K562 (cell line): ENCODE measurements around the gene NBPF20.

Experiments
- NFYB ChIP-seq: IDR thresholded peaks from 2 replicates; pipeline ENCODE4 v1.6.1; 2011; ENCODE audit warnings: mild to moderate bottlenecking, moderate library complexity; ENCODE audit not compliant: insufficient read length; ENCODE audit errors: extremely low read depth
- RBM15 ChIP-seq: fragments of 200-400 bp; formaldehyde crosslinking; IDR thresholded peaks from 2 replicates; pipeline ENCODE4 v1.6.1; 2018; ENCODE audit warnings: mild to moderate bottlenecking, low read length, moderate library complexity; ENCODE audit not compliant: insufficient read depth
- XRCC5 ChIP-seq: fragments of 200-400 bp; formaldehyde crosslinking; IDR thresholded peaks from 2 replicates; pipeline ENCODE4 v1.6.1; 2017; ENCODE audit warnings: low read depth, mild to moderate bottlenecking, low read length
- TF ChIP-seq, protein P1 (sequence below), 3 experiments: IDR thresholded peaks in 2 of 3; conservative IDR thresholded peaks in 1 of 3; 2 replicates each; pipeline ENCODE4 v1.5.1; 2011 to 2012; ENCODE audit warnings: low read length in 3 of 3, mild to moderate bottlenecking in 3 of 3, control low read depth in 2 of 3, improper control_type of control experiment in 1 of 3, inconsistent platforms in 1 of 3, low read depth in 1 of 3, mixed read lengths in 1 of 3, moderate library complexity in 1 of 3; ENCODE audit not compliant: insufficient read depth in 2 of 3
- TF ChIP-seq, protein P2 (sequence below): fragments of 250-450 bp; sonication (Bioruptor Pico); IDR thresholded peaks from 2 replicates; pipeline ENCODE4 v1.8.0; 2021; ENCODE audit warnings: moderate library complexity, mild to moderate bottlenecking, inconsistent platforms
- TF ChIP-seq, protein P3 (sequence below): fragments of 250-450 bp; sonication (Bioruptor Pico); IDR thresholded peaks from 2 replicates; pipeline ENCODE4 v1.5.0; 2021; ENCODE audit warnings: mild to moderate bottlenecking, moderate library complexity
- TF ChIP-seq, protein P4 (sequence below), 2 experiments: fragments of 450-650 bp in 1 of 2; sonication (generic) in 1 of 2; formaldehyde crosslinking in 1 of 2; IDR thresholded peaks in 1 of 2; conservative IDR thresholded peaks in 1 of 2; 2 replicates each; pipeline versions ENCODE4 v1.6.1 to v1.8.1; 2016 to 2023; ENCODE audit warnings: mild to moderate bottlenecking in 2 of 2, moderate library complexity in 2 of 2, inconsistent platforms in 1 of 2, missing genetic modification reagents in 1 of 2

DNA sequence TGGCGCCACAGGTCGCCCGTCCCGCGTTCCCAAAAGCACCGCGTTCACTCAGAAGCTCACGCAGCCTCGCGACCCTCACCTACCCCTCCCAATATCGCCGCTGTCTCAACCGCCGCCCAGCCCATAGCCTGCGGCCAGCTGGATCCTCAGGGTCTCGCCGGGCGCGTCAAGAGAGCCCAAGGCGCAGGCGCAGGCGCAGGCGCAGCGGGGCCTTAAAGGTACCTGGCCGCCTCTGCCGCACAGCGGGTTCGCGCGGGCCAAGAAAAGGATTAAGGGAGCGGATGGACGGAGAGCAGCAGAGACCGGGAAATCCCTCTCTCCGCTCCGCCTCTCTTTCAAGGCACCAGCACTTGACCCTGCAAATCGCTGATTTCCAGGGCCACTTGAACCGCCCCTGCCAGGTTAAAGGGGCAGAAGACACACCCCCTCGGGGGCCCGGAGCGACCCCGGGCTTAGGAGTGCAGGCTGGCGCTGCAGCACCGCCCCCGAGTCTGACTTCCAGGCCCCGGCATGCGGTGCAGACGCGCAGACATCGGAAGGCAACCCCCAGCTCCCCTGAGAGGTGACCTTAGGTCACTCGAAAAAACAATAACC lies at the start of gene NBPF20:
- TF ChIP-seq RBM15: no peak
- TF ChIP-seq, protein P1, sequence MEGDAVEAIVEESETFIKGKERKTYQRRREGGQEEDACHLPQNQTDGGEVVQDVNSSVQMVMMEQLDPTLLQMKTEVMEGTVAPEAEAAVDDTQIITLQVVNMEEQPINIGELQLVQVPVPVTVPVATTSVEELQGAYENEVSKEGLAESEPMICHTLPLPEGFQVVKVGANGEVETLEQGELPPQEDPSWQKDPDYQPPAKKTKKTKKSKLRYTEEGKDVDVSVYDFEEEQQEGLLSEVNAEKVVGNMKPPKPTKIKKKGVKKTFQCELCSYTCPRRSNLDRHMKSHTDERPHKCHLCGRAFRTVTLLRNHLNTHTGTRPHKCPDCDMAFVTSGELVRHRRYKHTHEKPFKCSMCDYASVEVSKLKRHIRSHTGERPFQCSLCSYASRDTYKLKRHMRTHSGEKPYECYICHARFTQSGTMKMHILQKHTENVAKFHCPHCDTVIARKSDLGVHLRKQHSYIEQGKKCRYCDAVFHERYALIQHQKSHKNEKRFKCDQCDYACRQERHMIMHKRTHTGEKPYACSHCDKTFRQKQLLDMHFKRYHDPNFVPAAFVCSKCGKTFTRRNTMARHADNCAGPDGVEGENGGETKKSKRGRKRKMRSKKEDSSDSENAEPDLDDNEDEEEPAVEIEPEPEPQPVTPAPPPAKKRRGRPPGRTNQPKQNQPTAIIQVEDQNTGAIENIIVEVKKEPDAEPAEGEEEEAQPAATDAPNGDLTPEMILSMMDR (IDR thresholded peaks at IDR 0.05 in 2 of 3, conservative IDR thresholded peaks at IDR 0.05 in 1 of 3; ENCODE audit: insufficient read depth in 2 of 3, low read depth in 1 of 3, low read length in 3 of 3): no peak
- no peak for TF ChIP-seq XRCC5
- TF ChIP-seq, protein P2, sequence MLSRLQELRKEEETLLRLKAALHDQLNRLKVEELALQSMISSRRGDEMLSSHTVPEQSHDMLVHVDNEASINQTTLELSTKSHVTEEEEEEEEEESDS (CRISPR knock-in tag): no peak
- TF ChIP-seq, protein P3, sequence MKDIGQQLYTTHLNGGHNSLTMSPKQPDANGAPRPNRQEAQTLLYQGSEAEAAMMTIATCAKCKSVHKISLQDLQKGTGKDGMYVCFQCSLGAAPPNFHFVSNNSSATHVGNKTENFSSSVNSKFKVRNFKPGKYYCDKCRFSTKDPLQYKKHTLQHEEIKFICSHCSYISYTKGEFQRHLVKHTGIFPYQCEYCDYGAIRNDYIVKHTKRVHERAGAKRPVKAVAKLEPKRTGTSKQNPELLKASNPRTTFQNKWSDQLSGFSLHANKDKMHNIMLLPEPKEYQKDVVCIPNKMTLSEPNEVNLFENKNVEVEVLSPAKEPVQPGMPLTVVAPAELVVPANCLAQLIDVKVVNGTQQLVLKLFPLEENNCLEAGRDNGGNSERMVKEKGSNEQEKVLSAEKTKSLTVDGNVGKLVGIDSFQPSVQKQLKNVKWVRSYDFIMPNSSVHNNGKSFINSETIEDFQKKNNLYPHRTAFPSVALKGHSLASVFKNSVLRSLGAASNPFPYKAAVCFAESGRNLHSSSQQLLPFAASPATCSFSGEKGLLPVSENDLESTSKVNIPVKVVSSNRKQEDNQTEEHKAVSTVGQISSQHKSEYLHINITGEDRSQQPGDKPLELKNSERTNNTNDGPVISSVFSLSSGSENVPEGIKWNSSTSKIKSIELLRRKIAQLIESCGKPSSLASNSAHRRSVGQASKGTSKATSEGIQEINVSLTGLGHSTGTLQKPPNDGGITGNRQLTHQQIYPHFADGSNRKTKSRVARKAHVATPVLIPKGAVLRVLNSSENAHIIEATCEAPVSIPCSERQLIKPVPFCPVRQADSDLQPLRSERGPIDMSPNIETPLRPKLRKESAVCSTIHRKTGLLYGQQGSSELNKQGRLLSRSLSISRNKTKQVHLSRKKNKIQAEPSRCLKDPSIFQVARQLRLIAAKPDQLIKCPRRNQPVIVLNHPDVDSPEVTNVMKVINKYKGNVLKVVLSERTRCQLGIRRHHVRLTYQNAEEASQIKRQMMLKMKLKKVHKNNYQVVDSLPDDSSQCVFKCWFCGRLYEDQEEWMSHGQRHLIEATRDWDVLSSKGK (CRISPR knock-in tag): no peak
- TF ChIP-seq, protein P4, sequence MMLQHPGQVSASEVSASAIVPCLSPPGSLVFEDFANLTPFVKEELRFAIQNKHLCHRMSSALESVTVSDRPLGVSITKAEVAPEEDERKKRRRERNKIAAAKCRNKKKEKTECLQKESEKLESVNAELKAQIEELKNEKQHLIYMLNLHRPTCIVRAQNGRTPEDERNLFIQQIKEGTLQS (IDR thresholded peaks at IDR 0.05): no peak
- TF ChIP-seq, protein P4 (CRISPR knock-in tag; conservative IDR thresholded peaks at IDR 0.05): no peak
- no peak for TF ChIP-seq NFYB
